Measurements from ENCODE around the gene RABAC1.

The RABAC1 gene

DNA sequence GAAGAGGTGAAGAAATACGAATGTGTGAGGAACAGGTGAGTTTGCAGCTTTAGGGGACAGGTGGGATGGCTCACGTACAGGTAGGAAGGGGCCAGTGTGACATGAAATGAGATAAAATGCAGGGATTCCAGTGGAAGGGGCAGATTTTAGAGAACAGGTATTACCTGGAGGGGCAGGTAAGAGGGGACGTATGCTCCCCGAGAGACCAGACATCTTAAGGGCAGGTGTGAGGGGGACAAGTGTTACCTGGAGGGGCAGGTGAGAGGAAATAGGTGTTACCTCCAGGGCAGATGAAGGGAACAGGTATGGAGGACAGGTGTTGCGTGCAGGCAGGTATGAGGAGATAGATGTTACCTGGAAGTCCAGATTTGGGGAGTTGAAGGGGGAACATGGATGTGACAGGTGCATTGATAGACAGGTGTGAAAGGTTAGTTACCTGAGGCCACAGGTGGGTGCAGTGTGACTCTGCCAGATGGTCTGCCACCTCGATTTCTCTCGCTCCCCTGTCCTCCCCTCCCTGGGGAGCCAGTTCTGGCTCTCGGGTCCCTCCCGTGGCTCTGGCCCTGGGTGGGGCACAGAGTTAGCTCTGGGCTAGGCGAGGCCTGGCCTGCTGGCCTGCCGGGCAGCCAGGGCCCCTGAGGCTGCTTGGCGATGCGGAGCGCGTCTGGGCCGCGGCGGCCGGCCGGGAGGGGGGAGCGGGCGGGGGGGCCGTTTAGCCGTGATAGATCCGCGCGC, 32.9 kb downstream of the RABAC1 start:
- H3K4me1 Mint-ChIP-seq: peaks cover 11% of the 10 kb centered on the region
- TF ChIP-seq, protein P1, sequence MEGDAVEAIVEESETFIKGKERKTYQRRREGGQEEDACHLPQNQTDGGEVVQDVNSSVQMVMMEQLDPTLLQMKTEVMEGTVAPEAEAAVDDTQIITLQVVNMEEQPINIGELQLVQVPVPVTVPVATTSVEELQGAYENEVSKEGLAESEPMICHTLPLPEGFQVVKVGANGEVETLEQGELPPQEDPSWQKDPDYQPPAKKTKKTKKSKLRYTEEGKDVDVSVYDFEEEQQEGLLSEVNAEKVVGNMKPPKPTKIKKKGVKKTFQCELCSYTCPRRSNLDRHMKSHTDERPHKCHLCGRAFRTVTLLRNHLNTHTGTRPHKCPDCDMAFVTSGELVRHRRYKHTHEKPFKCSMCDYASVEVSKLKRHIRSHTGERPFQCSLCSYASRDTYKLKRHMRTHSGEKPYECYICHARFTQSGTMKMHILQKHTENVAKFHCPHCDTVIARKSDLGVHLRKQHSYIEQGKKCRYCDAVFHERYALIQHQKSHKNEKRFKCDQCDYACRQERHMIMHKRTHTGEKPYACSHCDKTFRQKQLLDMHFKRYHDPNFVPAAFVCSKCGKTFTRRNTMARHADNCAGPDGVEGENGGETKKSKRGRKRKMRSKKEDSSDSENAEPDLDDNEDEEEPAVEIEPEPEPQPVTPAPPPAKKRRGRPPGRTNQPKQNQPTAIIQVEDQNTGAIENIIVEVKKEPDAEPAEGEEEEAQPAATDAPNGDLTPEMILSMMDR (IDR thresholded peaks at IDR 0.05; ENCODE audit: unreplicated experiment in 3 of 3): no peak
- no peaks in the 10 kb centered on the region for H3K36me3 Mint-ChIP-seq (ENCODE audit: low read depth)
- H3K27ac Mint-ChIP-seq: no peak overlapping the region
- no peaks in the 10 kb centered on the region for H3K9me3 Mint-ChIP-seq
- H3K27me3 Mint-ChIP-seq (ENCODE audit: low read depth): peaks cover 31% of the 10 kb centered on the region
- no peak overlapping the region for H3K4me3 Mint-ChIP-seq

DNA sequence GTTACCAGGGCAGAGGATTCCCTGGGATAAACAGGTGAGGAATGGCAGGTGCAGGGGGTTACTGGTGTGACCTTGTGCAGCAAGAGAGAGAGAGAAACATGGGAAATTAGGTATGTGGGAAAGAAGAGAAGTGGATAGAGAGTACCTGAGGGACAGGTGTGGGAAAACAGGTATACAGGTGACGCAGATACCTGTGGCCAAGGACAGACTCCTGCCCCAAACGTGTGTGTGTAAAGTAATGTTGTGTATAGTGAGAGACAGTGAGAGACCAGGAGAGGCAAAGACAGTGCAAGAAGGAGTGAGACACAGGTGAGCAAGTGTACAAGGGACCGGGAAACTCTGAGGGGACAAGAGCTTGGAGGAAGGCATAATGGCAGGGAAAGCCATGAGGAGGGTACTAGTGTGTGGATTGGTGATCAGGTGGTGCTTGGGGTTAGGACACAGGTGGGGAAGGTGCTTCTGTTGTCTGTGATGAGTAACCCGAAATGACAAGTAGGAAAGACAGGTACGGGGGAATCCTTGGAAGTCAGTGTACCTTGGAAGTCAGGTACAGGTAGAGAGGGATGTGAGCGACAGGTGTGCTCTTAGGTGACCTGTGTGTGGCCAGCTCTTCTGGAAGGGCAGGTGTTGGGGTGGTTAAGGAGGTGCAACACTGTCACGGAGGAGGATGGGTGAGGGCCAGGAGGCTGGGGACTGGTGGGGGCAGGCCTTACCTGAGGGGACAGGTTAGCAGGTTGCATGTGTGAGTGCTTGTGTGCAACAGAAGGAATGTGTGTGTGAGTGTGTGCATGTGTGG, 33.7 kb downstream of the RABAC1 start:
- TF ChIP-seq, protein P1 (IDR thresholded peaks at IDR 0.05; ENCODE audit: unreplicated experiment in 3 of 3): no peak
- Mint-ChIP-seq H3K27me3 (ENCODE audit: low read depth) (peaks cover 24% of the 10 kb centered on the region), H3K4me3 (no peak overlapping the region), H3K9me3 (no peaks in the 10 kb centered on the region), H3K36me3 (ENCODE audit: low read depth) (no peaks in the 10 kb centered on the region), H3K27ac (no peak overlapping the region), H3K4me1 (peaks cover 8% of the 10 kb centered on the region)

DNA sequence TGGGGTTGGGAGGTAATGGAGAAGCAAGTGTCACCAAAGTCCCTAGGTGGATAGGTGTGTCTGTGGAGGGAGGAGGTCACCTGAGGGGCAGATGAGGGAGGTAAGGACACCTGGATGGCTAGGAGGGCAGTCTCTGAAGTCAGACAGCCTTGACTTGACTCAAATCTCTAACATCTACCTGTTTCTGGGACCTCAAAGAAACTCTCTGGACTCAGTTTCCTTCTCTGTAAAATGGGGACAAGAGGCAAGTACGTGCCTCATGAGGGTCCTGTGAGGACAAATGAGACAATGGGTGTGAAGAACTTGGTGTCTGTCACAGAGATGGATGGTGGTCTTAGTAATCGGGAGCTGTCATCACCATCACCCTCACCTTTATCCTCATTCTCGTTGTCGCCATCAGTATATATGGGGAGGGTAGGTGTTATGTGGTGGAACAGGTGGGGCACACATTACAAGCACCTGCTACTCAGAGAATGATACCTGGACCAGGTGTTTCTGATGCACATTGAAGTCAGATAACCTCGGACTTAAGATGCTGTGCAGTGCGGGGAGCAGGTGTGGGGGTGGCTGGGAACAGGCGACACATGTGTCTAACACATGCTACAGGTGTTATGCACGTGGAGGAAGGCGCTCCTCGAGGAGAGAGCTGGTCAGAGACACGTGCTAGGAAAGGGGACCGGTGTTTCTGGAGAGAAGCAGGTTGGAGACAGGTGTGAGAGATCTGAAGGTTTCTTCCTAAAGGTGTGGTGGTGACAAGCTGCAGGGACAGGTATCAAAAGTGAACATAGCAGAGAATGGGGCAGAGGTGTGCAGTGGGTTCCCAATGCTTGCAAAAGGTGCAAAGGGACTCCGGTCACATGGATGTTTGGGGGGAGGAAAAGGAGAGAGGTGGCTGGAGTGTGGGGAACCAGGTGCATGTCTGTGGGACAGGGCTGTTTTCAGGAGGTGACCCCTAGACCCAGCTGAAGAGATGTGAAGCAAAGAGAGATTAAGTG, 34.7 kb downstream of the RABAC1 start:
- Mint-ChIP-seq H3K27me3 (ENCODE audit: low read depth) (peaks cover 14% of the 10 kb centered on the region), H3K4me1 (peaks cover 8% of the 10 kb centered on the region), H3K9me3 (no peaks in the 10 kb centered on the region), H3K4me3 (no peak overlapping the region), H3K27ac (no peak overlapping the region), H3K36me3 (ENCODE audit: low read depth) (no peaks in the 10 kb centered on the region)
- TF ChIP-seq, protein P1 (IDR thresholded peaks at IDR 0.05; ENCODE audit: unreplicated experiment in 3 of 3): no peak

DNA sequence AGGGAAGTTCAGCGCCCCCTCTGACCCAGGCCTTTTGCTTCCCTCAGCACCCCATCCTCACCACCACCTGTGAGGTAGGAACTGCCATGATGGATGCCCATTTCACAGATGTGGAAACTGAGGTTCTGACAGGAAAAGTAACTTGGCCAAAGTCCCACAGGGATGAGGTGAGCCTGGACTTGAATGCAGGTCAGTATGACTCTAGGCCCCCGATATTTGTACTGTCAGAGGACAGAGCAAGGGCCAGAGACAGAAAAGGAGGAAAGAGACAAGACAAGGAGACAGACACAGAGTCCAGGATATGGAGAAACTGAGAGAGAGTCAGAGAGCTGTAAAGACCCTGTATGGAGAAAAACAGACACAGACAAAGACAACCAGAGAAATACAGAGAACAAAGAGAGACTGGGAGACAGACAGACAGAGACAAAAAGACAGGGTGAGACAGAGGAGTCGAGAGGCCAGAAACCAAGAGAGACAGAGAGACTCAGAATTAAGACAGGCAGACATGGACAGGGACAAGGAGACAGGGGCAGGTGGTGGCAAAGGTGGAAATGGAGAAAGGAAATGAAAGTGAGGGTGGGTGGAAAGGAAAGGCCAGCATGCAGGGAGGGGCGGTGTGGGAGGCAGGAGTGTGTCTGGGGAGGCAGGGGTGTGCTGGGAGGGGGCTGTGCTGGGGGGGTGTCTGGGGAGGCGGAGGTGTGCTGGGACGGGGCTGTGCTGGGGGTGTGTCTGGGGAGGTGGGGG, 35.9 kb downstream of the RABAC1 start:
- H3K9me3 Mint-ChIP-seq: no peaks in the 10 kb centered on the region
- H3K27ac Mint-ChIP-seq: no peak overlapping the region
- no peaks in the 10 kb centered on the region for H3K4me1 Mint-ChIP-seq
- peak overlapping the region in 1 of 3 experiments; percentile 2 for H3K4me3 Mint-ChIP-seq
- TF ChIP-seq, protein P1 (IDR thresholded peaks at IDR 0.05; ENCODE audit: unreplicated experiment in 3 of 3): no peak
- H3K27me3 Mint-ChIP-seq (ENCODE audit: low read depth): peaks cover 4% of the 10 kb centered on the region
- no peaks in the 10 kb centered on the region for H3K36me3 Mint-ChIP-seq (ENCODE audit: low read depth)

DNA sequence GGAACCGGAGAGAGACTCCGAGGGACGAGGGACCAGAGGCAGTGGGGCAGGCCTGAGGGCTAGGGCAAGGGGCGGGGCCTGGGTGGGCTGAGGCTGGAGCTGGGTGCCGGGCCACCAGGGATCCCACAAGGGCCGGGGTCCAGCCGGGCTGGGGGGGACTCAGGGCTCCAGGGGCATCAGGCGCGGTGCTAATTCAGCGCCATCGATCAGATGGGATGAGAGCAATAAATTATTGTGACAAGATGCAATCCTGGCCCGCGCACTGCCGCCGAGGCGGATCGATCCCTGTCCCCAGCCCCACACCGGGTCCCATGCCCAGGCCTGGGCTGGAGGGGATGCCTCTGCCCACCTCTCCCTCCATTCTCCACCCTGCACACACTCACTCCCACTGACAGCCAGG, 36.5 kb downstream of the RABAC1 start:
- H3K4me1 Mint-ChIP-seq: no peaks in the 10 kb centered on the region
- no peaks in the 10 kb centered on the region for H3K9me3 Mint-ChIP-seq
- TF ChIP-seq, protein P1 (IDR thresholded peaks at IDR 0.05; ENCODE audit: unreplicated experiment in 3 of 3): no peak
- no peak overlapping the region for H3K27ac Mint-ChIP-seq
- H3K36me3 Mint-ChIP-seq (ENCODE audit: low read depth): no peaks in the 10 kb centered on the region
- no peaks in the 10 kb centered on the region for H3K27me3 Mint-ChIP-seq (ENCODE audit: low read depth)
- no peak overlapping the region for H3K4me3 Mint-ChIP-seq
